ENCODE results near the gene SORCS2. TPM values are rescaled to one million over a fixed set of nuclear protein-coding genes. Genes with fewer than 3 reads are reported as not detected.

Gene SORCS2
- total and polyA plus RNA-seq, 2 of the 4 experiments (the other 2 are of a cell fraction), result 0.36 to 0.62 TPM

DNA sequence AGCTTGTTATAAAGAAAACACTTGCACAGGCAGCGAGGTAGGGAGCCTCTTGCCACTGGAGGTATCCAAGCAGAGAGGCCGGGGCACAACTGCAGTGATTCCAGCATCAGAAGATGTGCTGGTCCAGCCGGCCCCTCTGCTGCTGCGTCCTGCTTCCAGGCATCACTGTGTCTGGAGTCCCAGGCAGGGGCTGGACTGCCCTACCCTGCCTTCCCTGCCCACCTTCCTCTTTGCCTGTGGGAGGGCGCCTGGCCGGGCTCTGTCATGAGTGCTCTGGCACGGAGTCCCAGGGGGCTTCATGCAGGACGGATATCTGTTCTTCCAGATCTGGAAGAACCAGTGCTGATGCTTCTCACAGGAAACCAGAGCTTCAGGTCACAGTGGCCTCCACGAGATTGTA lies 430.0 kb downstream of the SORCS2 start:
- no peak overlapping the region for H2AK9ac ChIP-seq (replicated peaks; ENCODE audit: low read depth, low read length, poor library complexity)
- no peak overlapping the region for H2BK120ac ChIP-seq (ENCODE audit: low read depth, low read length)
- WGBS, 2 experiments (ENCODE audit: extremely low coverage in 2 of 2, insufficient read length in 1 of 2), result 66% methylated on average over 6 of the region's 9 CpGs; no CpG with 5 or more reads in 1 of the 2 experiments
- no peak overlapping the region for H3K14ac ChIP-seq (replicated peaks; ENCODE audit: low read depth, low read length)
- H2AFZ ChIP-seq (replicated peaks; ENCODE audit: low read length, poor library complexity), result peak overlapping the region; percentile 21
- H3K36me3 ChIP-seq (ENCODE audit: control insufficient read depth, insufficient read depth, low read length), result no peaks in the 10 kb centered on the region
- peaks cover 2% of the 10 kb centered on the region; the same call in 1 of the 2 replicates for H3K4me1 ChIP-seq (ENCODE audit: control insufficient read depth, insufficient read depth, low read length)
- no peak overlapping the region for H4K91ac ChIP-seq (ENCODE audit: insufficient read depth, low read depth, low read length)
- no peak overlapping the region for H2BK20ac ChIP-seq (ENCODE audit: low read depth, low read length)
- H3K23ac ChIP-seq (ENCODE audit: low read depth, low read length), result no peak overlapping the region
- no peak overlapping the region for H3K4me2 ChIP-seq (ENCODE audit: low read depth, low read length)
- in situ Hi-C loops (cut with MboI; ENCODE audit: low sequenced_read_pairs), result no loop called here
- H3K4me3 ChIP-seq (ENCODE audit: insufficient read depth, low read depth, low read length), result no peak overlapping the region
- H3K27ac ChIP-seq (ENCODE audit: insufficient read depth, low read length), result no peak overlapping the region
- no peak overlapping the region for H2AK5ac ChIP-seq (ENCODE audit: low read depth, low read length)
- ChIA-PET POLR2A (ENCODE audit: unreplicated experiment) (interaction anchor here (0.5 kb wide), 1 partner anchor 319 kb away, joined by 4 read pairs; no protein-coding TSS in a partner anchor), CTCF (no interaction called here)
- H3K9me3 ChIP-seq (ENCODE audit: control insufficient read depth, insufficient read depth, low read length), result 0 out of 2 replicates have a peak, but pooled peaks cover 1% of the 10 kb centered on the region
- peaks cover 39% of the 10 kb centered on the region for H3K27me3 ChIP-seq (ENCODE audit: control insufficient read depth, insufficient read depth, low read length)
- no peak overlapping the region for H4K5ac ChIP-seq (ENCODE audit: low read depth, low read length)
- no TSS peak for BruUV-seq (replicated peaks)
- TF ChIP-seq CEBPB (IDR thresholded peaks at IDR 0.05; ENCODE audit: low read depth, low read length) (no peak), NFE2L2 (IDR thresholded peaks at IDR 0.05; ENCODE audit: low read depth, low read length) (no peak), CHD1 (IDR thresholded peaks at IDR 0.05; ENCODE audit: low read depth, low read length) (no peak), BHLHE40 (IDR thresholded peaks at IDR 0.05; ENCODE audit: low read depth, low read length) (no peak), MAFK (IDR thresholded peaks at IDR 0.05; ENCODE audit: low read depth, low read length) (no peak), RFX5 (IDR thresholded peaks at IDR 0.05; ENCODE audit: low read depth, low read length) (no peak), SMC3 (IDR thresholded peaks at IDR 0.05; ENCODE audit: low read depth, low read length) (no peak), MAZ (IDR thresholded peaks at IDR 0.05; ENCODE audit: borderline replicate concordance, low read depth, low read length) (no peak), RAD21 (IDR thresholded peaks at IDR 0.05; ENCODE audit: low read length) (no peak), FOS (IDR thresholded peaks at IDR 0.05; ENCODE audit: low read depth, low read length) (no peak), RCOR1 (IDR thresholded peaks at IDR 0.05; ENCODE audit: insufficient replicate concordance, low read length) (no peak)
- TF ChIP-seq, protein P1, sequence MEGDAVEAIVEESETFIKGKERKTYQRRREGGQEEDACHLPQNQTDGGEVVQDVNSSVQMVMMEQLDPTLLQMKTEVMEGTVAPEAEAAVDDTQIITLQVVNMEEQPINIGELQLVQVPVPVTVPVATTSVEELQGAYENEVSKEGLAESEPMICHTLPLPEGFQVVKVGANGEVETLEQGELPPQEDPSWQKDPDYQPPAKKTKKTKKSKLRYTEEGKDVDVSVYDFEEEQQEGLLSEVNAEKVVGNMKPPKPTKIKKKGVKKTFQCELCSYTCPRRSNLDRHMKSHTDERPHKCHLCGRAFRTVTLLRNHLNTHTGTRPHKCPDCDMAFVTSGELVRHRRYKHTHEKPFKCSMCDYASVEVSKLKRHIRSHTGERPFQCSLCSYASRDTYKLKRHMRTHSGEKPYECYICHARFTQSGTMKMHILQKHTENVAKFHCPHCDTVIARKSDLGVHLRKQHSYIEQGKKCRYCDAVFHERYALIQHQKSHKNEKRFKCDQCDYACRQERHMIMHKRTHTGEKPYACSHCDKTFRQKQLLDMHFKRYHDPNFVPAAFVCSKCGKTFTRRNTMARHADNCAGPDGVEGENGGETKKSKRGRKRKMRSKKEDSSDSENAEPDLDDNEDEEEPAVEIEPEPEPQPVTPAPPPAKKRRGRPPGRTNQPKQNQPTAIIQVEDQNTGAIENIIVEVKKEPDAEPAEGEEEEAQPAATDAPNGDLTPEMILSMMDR (conservative IDR thresholded peaks at IDR 0.05; ENCODE audit: low read depth, low read length), result no peak
- TF ChIP-seq, protein P2, sequence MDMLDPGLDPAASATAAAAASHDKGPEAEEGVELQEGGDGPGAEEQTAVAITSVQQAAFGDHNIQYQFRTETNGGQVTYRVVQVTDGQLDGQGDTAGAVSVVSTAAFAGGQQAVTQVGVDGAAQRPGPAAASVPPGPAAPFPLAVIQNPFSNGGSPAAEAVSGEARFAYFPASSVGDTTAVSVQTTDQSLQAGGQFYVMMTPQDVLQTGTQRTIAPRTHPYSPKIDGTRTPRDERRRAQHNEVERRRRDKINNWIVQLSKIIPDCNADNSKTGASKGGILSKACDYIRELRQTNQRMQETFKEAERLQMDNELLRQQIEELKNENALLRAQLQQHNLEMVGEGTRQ (IDR thresholded peaks at IDR 0.05; ENCODE audit: low read depth, low read length), result no peak
- TF ChIP-seq, protein P3, sequence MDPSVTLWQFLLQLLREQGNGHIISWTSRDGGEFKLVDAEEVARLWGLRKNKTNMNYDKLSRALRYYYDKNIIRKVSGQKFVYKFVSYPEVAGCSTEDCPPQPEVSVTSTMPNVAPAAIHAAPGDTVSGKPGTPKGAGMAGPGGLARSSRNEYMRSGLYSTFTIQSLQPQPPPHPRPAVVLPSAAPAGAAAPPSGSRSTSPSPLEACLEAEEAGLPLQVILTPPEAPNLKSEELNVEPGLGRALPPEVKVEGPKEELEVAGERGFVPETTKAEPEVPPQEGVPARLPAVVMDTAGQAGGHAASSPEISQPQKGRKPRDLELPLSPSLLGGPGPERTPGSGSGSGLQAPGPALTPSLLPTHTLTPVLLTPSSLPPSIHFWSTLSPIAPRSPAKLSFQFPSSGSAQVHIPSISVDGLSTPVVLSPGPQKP (IDR thresholded peaks at IDR 0.05; ENCODE audit: borderline replicate concordance, low read depth, low read length), result no peak
- H4K20me1 ChIP-seq (ENCODE audit: insufficient read depth, low read length), result no peaks in the 10 kb centered on the region
- no peaks in the 10 kb centered on the region for H3K9me1 ChIP-seq (ENCODE audit: insufficient read depth, low read length)
- no peak overlapping the region for H3K9ac ChIP-seq (ENCODE audit: low read depth, low read length)
- intact Hi-C loops (cut with micrococcal nuclease), result no loop called here
- dilution Hi-C loops (cut with HindIII; ENCODE audit: low sequenced_read_pairs, unreplicated experiment), result no loop called here
- H3K56ac ChIP-seq (ENCODE audit: extremely low read depth, insufficient read depth, low read length), result no peak overlapping the region
- no peak overlapping the region for H2BK15ac ChIP-seq (ENCODE audit: low read depth, low read length)
- H2BK5ac ChIP-seq (ENCODE audit: low read depth, low read length, poor library complexity, severe bottlenecking), result no peak overlapping the region
- DNase-seq (no peak), ATAC-seq (ENCODE audit: low read depth) (no peak)
- no peak overlapping the region for H3K4ac ChIP-seq (ENCODE audit: low read depth, low read length)
- no peak overlapping the region for H3K18ac ChIP-seq (ENCODE audit: low read depth, low read length)
- no peak overlapping the region for H4K8ac ChIP-seq (ENCODE audit: low read depth in 2 of 2, low read length in 2 of 2)
- no peaks in the 10 kb centered on the region for H3K79me1 ChIP-seq (ENCODE audit: low read depth in 1 of 2, low read length in 2 of 2)
